BJ (cell line): ENCODE measurements around the gene MGA. TPM values are rescaled to one million over a fixed set of nuclear protein-coding genes. Genes with fewer than 3 reads are reported as not detected.

Experiments used
- CTCF ChIA-PET: fragments of 350-600 bp; formaldehyde crosslinking; extraction: SDS; loops from one replicate; lab custom pipeline; 2021; ENCODE audit warnings: antibody characterized with exemption, inconsistent platforms; lab: Yijun Ruan, JAX
- POLR2A ChIA-PET: fragments of 300-600 bp; sonication (Branson Sonifier 250); formaldehyde crosslinking; extraction: SDS; loops from one replicate; lab custom pipeline; 2021; ENCODE audit warnings: antibody characterized with exemption; lab: Charles Lee
- DNase-seq: peaks from one replicate; pipeline ENCODE4 v3.0.0-alpha.2; 2011; ENCODE audit warnings: low read depth
- H3K27me3 ChIP-seq: 2 replicates; pipeline ENCODE4 v1.6.0; 2011; ENCODE audit warnings: low read length; ENCODE audit not compliant: control insufficient read depth, insufficient read depth
- H3K36me3 ChIP-seq: 2 replicates; pipeline ENCODE4 v1.5.1; 2011; ENCODE audit warnings: low read length; ENCODE audit not compliant: control insufficient read depth, insufficient read depth
- H3K4me3 ChIP-seq: 2 replicates; pipeline ENCODE4 v1.5.1; 2011; ENCODE audit warnings: low read depth, mild to moderate bottlenecking, control low read depth, low read length
- polyA plus RNA-seq: library from polyadenylated mRNA; depleted of rRNA; stranded (reverse); fragments of >200 nt; gene quantifications from 2 replicates; pipeline ENCODE4 v1.2.3, GENCODE V29; 2011
- TF ChIP-seq, protein P1 (sequence below): IDR thresholded peaks from 2 replicates; pipeline ENCODE4 v1.5.1; 2011; ENCODE audit warnings: low read depth, mild to moderate bottlenecking, control low read depth, inconsistent platforms, low read length, moderate library complexity; ENCODE audit not compliant: insufficient read depth

MGA gene
- polyA plus RNA-seq, 1 experiment = 4.7 TPM

DNA sequence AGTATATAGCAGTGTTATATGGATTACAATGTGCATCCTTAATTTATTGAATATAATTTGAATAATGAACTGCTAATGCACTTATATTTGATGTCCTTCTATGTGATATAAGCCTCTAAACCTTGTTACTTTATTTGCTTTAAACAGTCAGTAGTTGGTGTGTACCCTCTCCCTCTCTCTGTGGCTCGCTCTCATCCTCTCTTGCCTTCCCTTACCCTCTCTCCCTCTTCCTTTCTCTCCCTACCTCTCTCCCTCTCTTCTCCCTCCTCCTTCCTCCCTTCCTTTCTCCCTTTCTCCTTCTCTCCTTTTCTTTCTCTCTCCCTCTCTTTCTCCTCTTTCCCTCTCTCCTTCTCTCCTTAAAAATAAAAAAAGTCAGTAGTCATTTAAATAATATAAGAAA, 28.9 kb downstream of the MGA start:
- no peaks in the 10 kb centered on the region for H3K27me3 ChIP-seq

GRCh38 chr15:41689834-41690233, 29.6 kb downstream of the MGA start:
- TF ChIP-seq, protein P1, sequence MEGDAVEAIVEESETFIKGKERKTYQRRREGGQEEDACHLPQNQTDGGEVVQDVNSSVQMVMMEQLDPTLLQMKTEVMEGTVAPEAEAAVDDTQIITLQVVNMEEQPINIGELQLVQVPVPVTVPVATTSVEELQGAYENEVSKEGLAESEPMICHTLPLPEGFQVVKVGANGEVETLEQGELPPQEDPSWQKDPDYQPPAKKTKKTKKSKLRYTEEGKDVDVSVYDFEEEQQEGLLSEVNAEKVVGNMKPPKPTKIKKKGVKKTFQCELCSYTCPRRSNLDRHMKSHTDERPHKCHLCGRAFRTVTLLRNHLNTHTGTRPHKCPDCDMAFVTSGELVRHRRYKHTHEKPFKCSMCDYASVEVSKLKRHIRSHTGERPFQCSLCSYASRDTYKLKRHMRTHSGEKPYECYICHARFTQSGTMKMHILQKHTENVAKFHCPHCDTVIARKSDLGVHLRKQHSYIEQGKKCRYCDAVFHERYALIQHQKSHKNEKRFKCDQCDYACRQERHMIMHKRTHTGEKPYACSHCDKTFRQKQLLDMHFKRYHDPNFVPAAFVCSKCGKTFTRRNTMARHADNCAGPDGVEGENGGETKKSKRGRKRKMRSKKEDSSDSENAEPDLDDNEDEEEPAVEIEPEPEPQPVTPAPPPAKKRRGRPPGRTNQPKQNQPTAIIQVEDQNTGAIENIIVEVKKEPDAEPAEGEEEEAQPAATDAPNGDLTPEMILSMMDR = no peak

More for the DNA sequence above, 28.9 kb downstream of the MGA start:
- H3K4me3 ChIP-seq = no peak overlapping the region
- DNase-seq = no peak
- H3K36me3 ChIP-seq = no peaks in the 10 kb centered on the region
- CTCF ChIA-PET = no interaction called here
- POLR2A ChIA-PET = no interaction called here
- TF ChIP-seq, protein P1 = no peak

DNA sequence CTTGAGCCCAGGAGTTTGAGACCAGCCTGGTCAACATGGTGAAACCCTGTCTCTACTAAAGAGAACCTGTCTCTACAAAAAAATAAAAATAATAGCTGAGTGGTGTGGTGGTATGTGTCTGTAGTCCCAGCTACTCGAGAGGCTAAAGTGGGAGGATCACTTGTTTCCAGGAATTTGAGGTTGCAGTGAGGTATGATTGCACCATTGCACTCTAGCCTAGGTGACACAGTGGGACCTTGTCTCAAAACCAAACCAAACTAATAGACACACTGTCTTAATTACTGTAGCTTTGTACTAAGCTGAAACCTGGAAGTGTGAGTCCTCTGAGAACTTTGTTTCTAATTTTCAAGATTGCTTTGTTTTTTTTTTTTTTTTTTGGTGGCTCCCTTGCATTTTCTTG, 30.4 kb downstream of the MGA start:
- DNase-seq = no peak
- no peak overlapping the region for H3K4me3 ChIP-seq
- POLR2A ChIA-PET = no interaction called here
- H3K27me3 ChIP-seq = no peaks in the 10 kb centered on the region
- TF ChIP-seq, protein P1 = no peak
- no peaks in the 10 kb centered on the region for H3K36me3 ChIP-seq
- CTCF ChIA-PET = no interaction called here

More at GRCh38 chr15:41689834-41690233, 29.6 kb downstream of the MGA start:
- Histone ChIP-seq H3K36me3 (no peaks in the 10 kb centered on the region), H3K4me3 (no peak overlapping the region), H3K27me3 (no peaks in the 10 kb centered on the region)
- no peak for DNase-seq
- CTCF ChIA-PET = interaction anchor here (0.7 kb wide), 1 partner anchor 33 kb away, joined by 5 read pairs; no protein-coding TSS in a partner anchor
- POLR2A ChIA-PET = no interaction called here

DNA sequence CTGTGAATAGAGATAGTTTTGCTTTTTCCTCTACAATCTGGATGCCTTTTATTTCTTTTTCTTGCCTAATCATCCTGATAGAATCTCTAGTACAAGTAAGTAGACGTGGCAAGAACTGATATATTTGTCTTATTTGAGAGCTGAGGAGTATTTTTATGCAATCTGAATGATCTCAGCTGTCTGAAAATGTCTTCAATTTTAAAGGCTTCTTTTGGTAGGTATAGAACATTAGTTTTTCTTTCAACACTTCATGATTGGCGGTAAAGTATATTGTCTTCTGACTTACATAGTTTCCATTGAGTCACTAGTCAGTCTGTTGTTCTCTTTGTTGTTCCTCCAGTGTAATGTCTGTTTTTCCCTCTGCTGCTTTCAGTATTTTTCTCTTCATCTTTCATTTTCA, 31.3 kb downstream of the MGA start:
- ChIA-PET POLR2A (no interaction called here), CTCF (no interaction called here)
- H3K36me3 ChIP-seq = no peaks in the 10 kb centered on the region
- DNase-seq = no peak
- TF ChIP-seq, protein P1 = no peak
- no peaks in the 10 kb centered on the region for H3K27me3 ChIP-seq
- H3K4me3 ChIP-seq = no peak overlapping the region

- no peak overlapping the region for H3K4me3 ChIP-seq
- DNase-seq = no peak
- CTCF ChIA-PET = no interaction called here
- H3K27me3 ChIP-seq = no peaks in the 10 kb centered on the region
- POLR2A ChIA-PET = no interaction called here
- TF ChIP-seq, protein P1 = no peak
- H3K36me3 ChIP-seq = no peaks in the 10 kb centered on the region
These were observed 31.8 kb downstream of the MGA start for GRCh38 chr15:41692049-41692448.
